IPS DF 6.9 (cell line): ENCODE measurements around the gene ZFHX3.

ENCODE experiments used
- DNase-seq: peaks from one replicate; pipeline ENCODE4 v3.0.0-alpha.2; 2013; ENCODE audit warnings: low read depth, low spot score
- H3K27ac ChIP-seq: one replicate; pipeline ENCODE4 v1.5.1; 2013; ENCODE audit warnings: low read length, control low read depth
- H3K27me3 ChIP-seq: 2 replicates; pipeline ENCODE4 v1.6.1; 2013; ENCODE audit warnings: mild to moderate bottlenecking, low read length; ENCODE audit not compliant: control insufficient read depth, insufficient read depth
- H3K36me3 ChIP-seq: 2 replicates; pipeline ENCODE4 v1.6.1; 2013; ENCODE audit warnings: low read length; ENCODE audit not compliant: control insufficient read depth, insufficient read depth
- H3K4me1 ChIP-seq: 2 replicates; pipeline ENCODE4 v1.6.1; 2013; ENCODE audit warnings: low read length; ENCODE audit not compliant: control insufficient read depth, insufficient read depth
- H3K4me3 ChIP-seq: 2 replicates; pipeline ENCODE4 v1.5.1; 2013; ENCODE audit warnings: mild to moderate bottlenecking, low read length
- H3K9me3 ChIP-seq: 2 replicates; pipeline ENCODE4 v1.6.1; 2013; ENCODE audit warnings: low read length, inconsistent platforms; ENCODE audit not compliant: control insufficient read depth, insufficient read depth
- WGBS: extraction: QIAGEN DNeasy Blood & Tissue Kit; methylation state at CpG from one replicate; pipeline ENCODE4 v1.1.7; 2013; ENCODE audit warnings: mixed read lengths, missing lambda C conversion rate; ENCODE audit not compliant: insufficient read length, insufficient coverage; 5-methylcytosine and 5-hydroxymethylcytosine counted together

The ZFHX3 gene

GRCh38 chr16:72960101-72960500, 87.8 kb downstream of the ZFHX3 start:
- no CpG with 5 or more reads among the region's 20 CpGs for WGBS
- no peaks in the 10 kb centered on the region for H3K9me3 ChIP-seq
- no peak overlapping the region for H3K27ac ChIP-seq
- DNase-seq = no peak
- H3K4me3 ChIP-seq = no peak overlapping the region
- H3K4me1 ChIP-seq = no peaks in the 10 kb centered on the region; the same call in 1 of the 2 replicates
- no peaks in the 10 kb centered on the region for H3K27me3 ChIP-seq
- no peaks in the 10 kb centered on the region for H3K36me3 ChIP-seq

DNA sequence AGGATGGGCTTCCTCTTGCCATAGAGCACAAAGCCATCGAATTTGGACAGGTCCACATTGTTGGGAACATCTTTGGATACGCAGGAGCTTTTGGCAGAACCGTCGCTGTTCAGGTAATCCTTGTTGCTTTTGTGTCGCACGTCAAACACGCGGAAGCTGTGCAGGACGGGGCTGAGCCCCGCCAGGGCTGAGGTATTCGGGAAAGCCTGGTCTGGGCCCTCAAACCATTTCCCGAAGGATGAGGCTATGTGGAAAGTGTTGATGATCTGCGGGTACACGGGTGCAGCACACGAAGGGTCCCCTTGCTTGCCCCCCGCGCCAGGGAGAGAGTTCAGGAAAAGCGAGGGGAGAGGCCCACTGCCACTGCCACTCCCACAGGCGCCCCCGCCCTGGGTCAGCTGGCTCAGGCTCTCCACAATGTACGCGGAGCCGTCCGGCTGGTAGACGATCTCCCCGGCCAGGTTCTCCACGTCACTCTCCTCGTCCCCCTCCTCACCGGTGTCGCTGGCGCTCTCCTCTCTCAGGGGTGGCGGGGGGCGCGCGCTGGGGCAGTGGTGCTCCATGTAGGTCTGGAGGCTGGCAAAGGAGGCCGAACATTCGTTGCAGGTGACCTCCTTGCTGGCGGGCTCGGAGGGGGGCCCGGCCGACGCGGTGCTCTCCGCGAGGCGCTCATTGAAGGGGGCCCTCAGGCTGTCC, 88.5 kb downstream of the ZFHX3 start:
- no CpG with 5 or more reads among the region's 46 CpGs for WGBS
- Histone ChIP-seq H3K27ac (no peak overlapping the region), H3K4me3 (no peak overlapping the region), H3K9me3 (no peaks in the 10 kb centered on the region), H3K36me3 (no peaks in the 10 kb centered on the region), H3K27me3 (no peaks in the 10 kb centered on the region), H3K4me1 (no peaks in the 10 kb centered on the region; the same call in 1 of the 2 replicates)
- no peak for DNase-seq

DNA sequence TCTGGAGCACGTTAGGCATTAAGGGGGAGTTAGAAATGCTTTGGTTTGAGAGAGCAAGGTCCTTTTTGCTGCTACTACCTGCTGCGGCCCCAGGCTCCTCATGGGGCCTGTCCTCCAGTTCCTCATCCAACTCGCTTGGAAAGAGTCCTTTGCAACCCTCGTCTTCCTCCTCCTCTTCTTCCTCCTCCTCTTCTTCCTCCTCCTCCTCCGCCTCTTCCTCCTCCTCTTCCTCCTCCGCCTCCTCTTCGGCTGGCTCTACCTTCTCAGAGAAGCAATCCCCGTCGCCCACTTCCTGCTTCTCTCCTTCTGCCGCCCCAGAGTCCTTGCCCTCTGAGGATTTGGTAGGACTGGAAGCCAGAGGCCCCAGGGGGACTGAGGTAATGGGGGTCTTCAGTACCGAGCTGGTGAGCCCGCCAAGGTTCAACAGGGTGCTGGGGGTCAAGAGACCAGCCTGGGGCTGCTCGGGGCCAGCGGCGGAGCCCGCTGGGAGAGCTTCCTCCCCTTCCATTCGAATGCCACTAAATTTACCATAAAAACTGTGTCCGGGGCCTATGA, 89.3 kb downstream of the ZFHX3 start:
- no CpG with 5 or more reads among the region's 18 CpGs for WGBS
- no peaks in the 10 kb centered on the region for H3K27me3 ChIP-seq
- no peaks in the 10 kb centered on the region for H3K36me3 ChIP-seq
- no peak for DNase-seq
- no peak overlapping the region for H3K4me3 ChIP-seq
- H3K4me1 ChIP-seq = no peaks in the 10 kb centered on the region; the same call in 1 of the 2 replicates
- H3K9me3 ChIP-seq = no peaks in the 10 kb centered on the region
- no peak overlapping the region for H3K27ac ChIP-seq

- WGBS = no CpG with 5 or more reads among the region's 50 CpGs
Observed at GRCh38 chr16:72957303-72958277, 90.3 kb downstream of the ZFHX3 start.

DNA sequence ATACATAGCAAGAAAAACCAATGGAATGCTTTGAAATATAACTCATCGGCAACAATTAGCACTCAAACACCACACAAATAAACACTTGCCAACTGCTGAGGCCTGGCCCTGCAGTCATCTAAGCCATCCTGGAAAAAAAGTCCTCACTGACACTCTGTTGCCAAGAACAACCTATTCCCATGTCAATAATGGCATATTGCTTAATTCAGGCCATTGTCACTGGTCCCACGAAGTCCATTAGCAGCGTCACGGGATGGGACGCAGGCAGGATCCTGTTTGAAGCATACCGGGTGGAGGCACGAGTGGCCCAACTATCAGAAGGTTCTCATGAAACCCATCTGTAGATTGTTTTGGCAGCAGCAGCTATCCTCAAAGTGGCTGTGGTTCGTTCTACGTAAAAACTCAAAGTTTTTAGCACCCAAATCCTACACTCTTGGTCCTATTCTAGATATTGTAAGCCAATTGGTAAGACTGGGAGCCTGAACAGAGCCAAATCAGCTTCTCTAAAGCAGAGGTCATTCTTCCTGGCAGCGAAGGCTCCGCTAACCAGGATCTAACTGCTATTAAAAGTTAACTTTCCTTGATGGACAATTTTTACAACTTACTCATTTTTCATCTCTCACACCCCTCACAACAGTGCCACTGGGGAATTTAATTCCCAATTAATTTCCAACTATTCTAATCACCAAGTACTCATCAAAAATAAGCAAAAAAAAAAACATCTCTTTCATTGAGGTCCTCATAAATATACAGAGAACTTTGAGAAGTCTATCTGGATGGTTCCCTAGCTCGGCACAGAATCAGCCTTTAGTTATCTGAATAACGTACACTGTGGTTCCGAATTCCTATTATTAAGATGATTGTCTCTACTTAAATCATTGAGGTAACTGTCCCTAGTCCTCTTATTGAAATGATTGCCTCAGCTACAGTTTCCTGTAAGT, 91.5 kb downstream of the ZFHX3 start:
- no peaks in the 10 kb centered on the region for H3K27me3 ChIP-seq
- H3K4me3 ChIP-seq = no peak overlapping the region
- no peak for DNase-seq
- no peak overlapping the region for H3K27ac ChIP-seq
- no CpG with 5 or more reads among the region's 14 CpGs for WGBS
- H3K36me3 ChIP-seq = no peaks in the 10 kb centered on the region
- H3K4me1 ChIP-seq = no peaks in the 10 kb centered on the region; the same call in 1 of the 2 replicates
- no peaks in the 10 kb centered on the region for H3K9me3 ChIP-seq

More at GRCh38 chr16:72957303-72958277, 90.3 kb downstream of the ZFHX3 start:
- no peak for DNase-seq
- Histone ChIP-seq H3K9me3 (no peaks in the 10 kb centered on the region), H3K27me3 (no peaks in the 10 kb centered on the region), H3K4me1 (no peaks in the 10 kb centered on the region; the same call in 1 of the 2 replicates), H3K27ac (no peak overlapping the region), H3K36me3 (no peaks in the 10 kb centered on the region), H3K4me3 (no peak overlapping the region)

- no peak overlapping the region for H3K27ac ChIP-seq
- H3K36me3 ChIP-seq = 0 out of 2 replicates have a peak, but pooled peaks cover 2% of the 10 kb centered on the region
- H3K27me3 ChIP-seq = no peaks in the 10 kb centered on the region
- no peak overlapping the region for H3K4me3 ChIP-seq
- no peaks in the 10 kb centered on the region for H3K9me3 ChIP-seq
- DNase-seq = no peak
- H3K4me1 ChIP-seq = no peaks in the 10 kb centered on the region
- no CpG with 5 or more reads among the region's 9 CpGs for WGBS
Observed at GRCh38 chr16:72952811-72953271, 95.1 kb downstream of the ZFHX3 start.

DNA sequence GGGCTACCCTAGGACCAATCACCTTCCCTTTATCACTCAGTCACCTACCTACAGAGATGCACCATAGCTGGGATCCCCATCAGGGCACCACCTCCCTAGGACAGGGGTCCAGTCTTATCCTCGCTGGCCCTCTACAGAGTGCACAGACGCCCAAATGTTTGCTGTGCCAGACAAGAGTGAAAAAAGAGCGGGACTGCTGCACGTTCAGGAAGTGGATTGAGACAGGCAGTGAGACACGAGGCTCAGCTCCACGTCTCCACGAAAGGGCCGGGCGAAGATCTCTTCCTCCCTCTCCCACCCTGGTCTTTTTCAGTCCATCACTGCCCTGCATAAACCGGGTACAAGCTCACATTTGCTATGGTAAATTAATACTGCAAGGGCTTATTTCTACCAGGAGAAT, 95.5 kb downstream of the ZFHX3 start:
- no peak for DNase-seq
- H3K9me3 ChIP-seq = no peaks in the 10 kb centered on the region
- 0 out of 2 replicates have a peak, but pooled peaks cover 2% of the 10 kb centered on the region for H3K36me3 ChIP-seq
- no peaks in the 10 kb centered on the region for H3K27me3 ChIP-seq
- H3K4me1 ChIP-seq = no peaks in the 10 kb centered on the region
- H3K27ac ChIP-seq = no peak overlapping the region
- WGBS = no CpG with 5 or more reads among the region's 10 CpGs
- no peak overlapping the region for H3K4me3 ChIP-seq

- Histone ChIP-seq H3K4me1 (no peaks in the 10 kb centered on the region), H3K36me3 (0 out of 2 replicates have a peak, but pooled peaks cover 2% of the 10 kb centered on the region), H3K9me3 (no peaks in the 10 kb centered on the region), H3K27me3 (no peaks in the 10 kb centered on the region), H3K4me3 (no peak overlapping the region), H3K27ac (no peak overlapping the region)
- WGBS = no CpG with 5 or more reads among the region's 3 CpGs
- DNase-seq = no peak
Observed at GRCh38 chr16:72951916-72952315, 96.0 kb downstream of the ZFHX3 start.

GRCh38 chr16:72950669-72951068, 97.3 kb downstream of the ZFHX3 start:
- no peaks in the 10 kb centered on the region for H3K27me3 ChIP-seq

More at GRCh38 chr16:72950669-72951068, 97.3 kb downstream of the ZFHX3 start:
- H3K27ac ChIP-seq = no peak overlapping the region
- H3K36me3 ChIP-seq = 0 out of 2 replicates have a peak, but pooled peaks cover 2% of the 10 kb centered on the region
- no peaks in the 10 kb centered on the region for H3K9me3 ChIP-seq
- WGBS = no CpG with 5 or more reads among the region's 20 CpGs
- no peak for DNase-seq
- H3K4me3 ChIP-seq = no peak overlapping the region
- peaks cover 2% of the 10 kb centered on the region; the same call in 1 of the 2 replicates for H3K4me1 ChIP-seq
